Nephron progenitor cell (in vitro differentiated cells): Measurements from ENCODE around the gene PI4K2A.
A peak's percentile ranks its signal among the peaks of the same experiment; 100 is the strongest.

ENCODE experiments used
- DNase-seq: peaks from one replicate; pipeline ENCODE4 v3.0.0; 2021
- H3K27ac Mint-ChIP-seq: 2 replicates; pipeline ENCODE4 v1.8.0; 2021; ENCODE audit warnings: mild to moderate bottlenecking, moderate library complexity, mixed read lengths
- H3K27me3 Mint-ChIP-seq: 2 replicates; pipeline ENCODE4 v1.8.0; 2021; ENCODE audit warnings: mild to moderate bottlenecking, low read depth, mixed read lengths; ENCODE audit not compliant: poor library complexity
- H3K36me3 Mint-ChIP-seq: 2 replicates; pipeline ENCODE4 v1.8.0; 2021; ENCODE audit warnings: low read depth, mixed read lengths
- H3K4me1 Mint-ChIP-seq: 2 replicates; pipeline ENCODE4 v1.8.0; 2021; ENCODE audit warnings: mixed read lengths
- H3K4me3 Mint-ChIP-seq: 2 replicates; pipeline ENCODE4 v1.8.0; 2021; ENCODE audit warnings: mild to moderate bottlenecking, moderate library complexity, mixed read lengths
- H3K9me3 Mint-ChIP-seq: 2 replicates; pipeline ENCODE4 v1.8.0; 2021; ENCODE audit warnings: mild to moderate bottlenecking, moderate library complexity, mixed read lengths
- CTCF ChIP-seq: fragments of 200-600 bp; sonication (generic); IDR thresholded peaks from 2 replicates; pipeline ENCODE4 v1.5.0; 2021; ENCODE audit warnings: antibody characterized with exemption

Gene PI4K2A

GRCh38 chr10:97640174-97640867 lies at the start of gene PI4K2A:
Gene PI4K2A, plus strand, starts transcription at chr10:97640671. Its CDS starts 72 bp downstream, at chr10:97640743.
- Mint-ChIP-seq H3K27me3 (peaks cover 9% of the 10 kb centered on the region), H3K27ac (peak within 1 kb of the TSS; percentile 88), H3K4me3 (peak within 1 kb of the TSS; percentile 99), H3K36me3 (peaks cover 19% of the 10 kb centered on the region), H3K4me1 (peaks cover 28% of the 10 kb centered on the region), H3K9me3 (no peaks in the 10 kb centered on the region)
- DNase-seq: peak; percentile 99
- no peak for TF ChIP-seq CTCF

GRCh38 chr10:97590748-97591495 lies 49.5 kb upstream of the PI4K2A start:
- Mint-ChIP-seq H3K36me3 (no peaks in the 10 kb centered on the region), H3K27me3 (no peaks in the 10 kb centered on the region), H3K9me3 (no peaks in the 10 kb centered on the region), H3K4me3 (no peak overlapping the region), H3K4me1 (no peaks in the 10 kb centered on the region), H3K27ac (no peak overlapping the region)
- no peak for DNase-seq
- TF ChIP-seq CTCF: no peak

- no peak overlapping the region for H3K27ac Mint-ChIP-seq
- no peaks in the 10 kb centered on the region for H3K9me3 Mint-ChIP-seq
Measured at GRCh38 chr10:97593421-97593820, 47.0 kb upstream of the PI4K2A start.

GRCh38 chr10:97596101-97597082 lies 44.1 kb upstream of the PI4K2A start:
- DNase-seq: no peak
- Mint-ChIP-seq H3K4me3 (no peak overlapping the region), H3K36me3 (no peaks in the 10 kb centered on the region), H3K27ac (no peak overlapping the region), H3K9me3 (no peaks in the 10 kb centered on the region), H3K27me3 (peaks cover 4% of the 10 kb centered on the region), H3K4me1 (peaks cover 10% of the 10 kb centered on the region)
- no peak for TF ChIP-seq CTCF

More at GRCh38 chr10:97593421-97593820, 47.0 kb upstream of the PI4K2A start:
- H3K27me3 Mint-ChIP-seq: no peaks in the 10 kb centered on the region
- DNase-seq: no peak
- no peaks in the 10 kb centered on the region for H3K4me1 Mint-ChIP-seq
- TF ChIP-seq CTCF: no peak
- H3K36me3 Mint-ChIP-seq: no peaks in the 10 kb centered on the region
- H3K4me3 Mint-ChIP-seq: no peak overlapping the region

- TF ChIP-seq CTCF: no peak
- no peak overlapping the region for H3K27ac Mint-ChIP-seq
- DNase-seq: no peak
- no peaks in the 10 kb centered on the region for H3K36me3 Mint-ChIP-seq
- no peaks in the 10 kb centered on the region for H3K9me3 Mint-ChIP-seq
- no peak overlapping the region for H3K4me3 Mint-ChIP-seq
- H3K4me1 Mint-ChIP-seq: peaks cover 22% of the 10 kb centered on the region
- H3K27me3 Mint-ChIP-seq: peaks cover 4% of the 10 kb centered on the region
Measured at GRCh38 chr10:97597778-97598177, 42.7 kb upstream of the PI4K2A start.
